K562 (cell line): ENCODE measurements around the gene FANCD2. TPM values are rescaled to one million over a fixed set of nuclear protein-coding genes. Genes with fewer than 3 reads are reported as not detected.

Experiments used
- ASH1L ChIP-seq: fragments of 450-650 bp; IDR thresholded peaks from 2 replicates; pipeline ENCODE4 v1.6.1; 2018; ENCODE audit warnings: borderline replicate concordance, mild to moderate bottlenecking, low read depth; ENCODE audit not compliant: partially characterized antibody
- CC2D1A ChIP-seq: fragments of 450-650 bp; IDR thresholded peaks from 2 replicates; pipeline ENCODE4 v1.6.1; 2017; ENCODE audit warnings: mild to moderate bottlenecking
- CREB3 ChIP-seq: fragments of 450-650 bp; conservative IDR thresholded peaks from 2 replicates; pipeline ENCODE4 v1.6.1; 2016; ENCODE audit warnings: missing genetic modification characterization, low read depth, mild to moderate bottlenecking, missing compliant biosample characterization, moderate library complexity
- CREBBP ChIP-seq: IDR thresholded peaks from one replicate; pipeline ENCODE4 v1.6.1; 2012; ENCODE audit warnings: low read depth, mild to moderate bottlenecking, control low read depth, inconsistent platforms, low read length
- FOXO4 ChIP-seq: fragments of 450-650 bp; formaldehyde crosslinking; IDR thresholded peaks from 2 replicates; pipeline ENCODE4 v1.4.0; 2020; ENCODE audit warnings: mild to moderate bottlenecking, moderate library complexity
- KAT8 ChIP-seq: fragments of 450-650 bp; IDR thresholded peaks from 2 replicates; pipeline ENCODE4 v1.6.1; 2016; ENCODE audit warnings: low read depth, mild to moderate bottlenecking
- LEF1 ChIP-seq: fragments of 450-650 bp; IDR thresholded peaks from 2 replicates; pipeline ENCODE4 v1.6.1; 2016; ENCODE audit warnings: mild to moderate bottlenecking
- MCM5 ChIP-seq: fragments of 450-650 bp; IDR thresholded peaks from 2 replicates; pipeline ENCODE4 v1.6.1; 2016; ENCODE audit warnings: low read depth
- REST ChIP-seq, 2 experiments: fragments of 450-650 bp; formaldehyde crosslinking in 1 of 2; IDR thresholded peaks; 2 replicates each; pipeline versions ENCODE4 v1.4.0 to v1.6.1; 2014 to 2020; ENCODE audit warnings: mild to moderate bottlenecking in 2 of 2, borderline replicate concordance in 1 of 2, low read depth in 1 of 2
- SREBF1 ChIP-seq: fragments of 150-350 bp; IDR thresholded peaks from 2 replicates; pipeline ENCODE4 v1.6.1; 2014; ENCODE audit warnings: antibody characterized with exemption, low read depth, low read length, borderline replicate concordance
- ZNF445 ChIP-seq: fragments of 250-450 bp; sonication (Bioruptor Pico); IDR thresholded peaks from 2 replicates; pipeline ENCODE4 v1.4.0; 2020; ENCODE audit warnings: low read depth, mild to moderate bottlenecking, moderate library complexity
- ZNF740 ChIP-seq, 3 experiments: fragments of 200-800 bp in 1 of 3; sonication (Bioruptor generic) in 1 of 3; sonication (generic) in 1 of 3; formaldehyde crosslinking in 1 of 3; IDR thresholded peaks; 2 replicates each; pipeline versions ENCODE4 v1.6.1 to v1.8.0; 2016 to 2022; ENCODE audit warnings: mild to moderate bottlenecking in 2 of 3, missing compliant biosample characterization in 2 of 3, missing genetic modification characterization in 2 of 3, missing genetic modification reagents in 1 of 3
- polyA plus RNA-seq, 8 experiments: library from polyadenylated mRNA; depleted of rRNA in 4 of 8; stranded (reverse) in 5 of 8; unstranded in 3 of 8; fragments of >200 nt; fragmentation: Nextera tagmentation in 2 of 8; fragmentation: Illumina TruSeq in 1 of 8; extraction: Ambion mirVana in 2 of 8; extraction: Trizol in 1 of 8; gene quantifications; 2 replicates each; pipeline versions ENCODE4 v1.2.1 to v1.2.3, GENCODE V29; 2011 to 2014; ENCODE audit warnings: inconsistent platforms in 1 of 8, missing spikeins in 1 of 8
- total RNA-seq, 7 experiments: library from RNA; depleted of rRNA in 6 of 7; stranded (reverse); fragments of >200 nt in 6 of 7; fragmentation: Illumina TruSeq in 2 of 7; extraction: Trizol in 2 of 7; gene quantifications; 2 replicates each; pipeline versions ENCODE4 v1.2.1 to v1.2.3, GENCODE V29; 2011 to 2021; ENCODE audit warnings: low replicate concordance in 1 of 7
- TF ChIP-seq, protein P1 (sequence below): fragments of 450-650 bp; IDR thresholded peaks from 2 replicates; pipeline ENCODE4 v1.7.0; 2016; ENCODE audit warnings: borderline replicate concordance

FANCD2 gene
- total and polyA plus RNA-seq, 9 of the 15 experiments (the other 6 are each of a cell fraction or from before 2014, with no cell fraction given), result 59.4 to 137 (median 96.1) TPM

DNA sequence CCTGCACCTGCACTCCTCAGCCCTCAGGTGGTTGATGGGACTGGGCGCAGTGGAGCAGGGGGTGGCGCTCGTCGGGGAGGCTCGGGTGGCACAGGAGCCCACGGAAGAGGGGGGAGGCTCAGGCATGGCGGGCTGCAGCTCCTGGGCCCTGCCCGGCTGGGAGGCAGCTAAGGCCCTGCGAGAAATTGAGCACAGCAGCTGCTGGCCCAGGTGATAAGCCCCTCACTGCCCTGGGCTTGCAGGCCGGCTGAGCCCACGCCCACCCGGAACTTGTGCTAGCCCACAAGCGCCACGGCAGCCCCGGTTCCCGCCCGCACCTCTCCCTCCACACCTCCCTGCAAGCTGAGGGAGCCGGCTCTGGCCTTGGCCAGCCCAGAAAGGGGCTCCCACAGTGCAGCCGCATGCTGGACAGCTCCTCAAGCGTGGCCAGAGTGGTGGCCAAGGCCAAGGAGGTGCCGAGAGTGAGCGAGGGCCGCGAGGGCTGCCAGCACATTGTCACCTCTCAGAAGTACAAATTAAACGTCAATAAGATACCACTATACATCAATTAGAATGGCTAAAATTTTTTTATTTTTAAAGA lies 110.3 kb downstream of the FANCD2 start (continued):
- TF ChIP-seq FOXO4, result no peak
- no peak for TF ChIP-seq CC2D1A
- no peak for TF ChIP-seq ZNF740 (CRISPR knock-in tag; IDR thresholded peaks at IDR 0.05)
- no peak for TF ChIP-seq ZNF740 (tag; IDR thresholded peaks at IDR 0.05)
- no peak for TF ChIP-seq CREB3 (tag)
- TF ChIP-seq LEF1, result no peak
- peak; percentile 69 for TF ChIP-seq REST (IDR thresholded peaks at IDR 0.05; ENCODE audit: borderline replicate concordance)
- no peak for TF ChIP-seq REST (CRISPR knock-in tag; IDR thresholded peaks at IDR 0.05; ENCODE audit: low read depth)
- TF ChIP-seq MCM5, result no peak
- TF ChIP-seq KAT8, result no peak
- TF ChIP-seq, protein P1, sequence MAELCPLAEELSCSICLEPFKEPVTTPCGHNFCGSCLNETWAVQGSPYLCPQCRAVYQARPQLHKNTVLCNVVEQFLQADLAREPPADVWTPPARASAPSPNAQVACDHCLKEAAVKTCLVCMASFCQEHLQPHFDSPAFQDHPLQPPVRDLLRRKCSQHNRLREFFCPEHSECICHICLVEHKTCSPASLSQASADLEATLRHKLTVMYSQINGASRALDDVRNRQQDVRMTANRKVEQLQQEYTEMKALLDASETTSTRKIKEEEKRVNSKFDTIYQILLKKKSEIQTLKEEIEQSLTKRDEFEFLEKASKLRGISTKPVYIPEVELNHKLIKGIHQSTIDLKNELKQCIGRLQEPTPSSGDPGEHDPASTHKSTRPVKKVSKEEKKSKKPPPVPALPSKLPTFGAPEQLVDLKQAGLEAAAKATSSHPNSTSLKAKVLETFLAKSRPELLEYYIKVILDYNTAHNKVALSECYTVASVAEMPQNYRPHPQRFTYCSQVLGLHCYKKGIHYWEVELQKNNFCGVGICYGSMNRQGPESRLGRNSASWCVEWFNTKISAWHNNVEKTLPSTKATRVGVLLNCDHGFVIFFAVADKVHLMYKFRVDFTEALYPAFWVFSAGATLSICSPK, result no peak
- TF ChIP-seq CREBBP, result no peak
- no peak for TF ChIP-seq SREBF1
- TF ChIP-seq ZNF445 (CRISPR knock-in tag), result no peak
- no peak for TF ChIP-seq ASH1L
